HUES6 (cell line): ENCODE data around the gene ZNF488.

Experiments used
- H3K27ac ChIP-seq: 2 replicates; pipeline ENCODE4 v1.7.0; 2013; ENCODE audit warnings: low read depth, mild to moderate bottlenecking, low read length, inconsistent platforms
- H3K27me3 ChIP-seq: 2 replicates; pipeline ENCODE4 v1.6.1; 2013; ENCODE audit warnings: low read length; ENCODE audit not compliant: control insufficient read depth, insufficient read depth
- H3K36me3 ChIP-seq: 2 replicates; pipeline ENCODE4 v1.6.1; 2013; ENCODE audit warnings: low read length; ENCODE audit not compliant: control insufficient read depth, insufficient read depth
- H3K4me1 ChIP-seq: 2 replicates; pipeline ENCODE4 v1.6.1; 2013; ENCODE audit warnings: low read length; ENCODE audit not compliant: control insufficient read depth, insufficient read depth
- H3K4me3 ChIP-seq: 2 replicates; pipeline ENCODE4 v1.5.1; 2013; ENCODE audit warnings: low read depth, low read length
- H3K9ac ChIP-seq: one replicate; pipeline ENCODE4 v1.6.1; 2013; ENCODE audit warnings: mild to moderate bottlenecking, low read length
- H3K9me3 ChIP-seq: 2 replicates; pipeline ENCODE4 v1.6.1; 2013; ENCODE audit warnings: low read depth, low read length; ENCODE audit not compliant: control insufficient read depth, insufficient read depth

ZNF488 gene

GRCh38 chr10:47354165-47354564, 29.9 kb downstream of the ZNF488 start:
- no peak overlapping the region for H3K27ac ChIP-seq
- H3K4me1 ChIP-seq: no peaks in the 10 kb centered on the region
- H3K9ac ChIP-seq: no peak overlapping the region
- no peak overlapping the region for H3K4me3 ChIP-seq
- no peaks in the 10 kb centered on the region for H3K27me3 ChIP-seq
- H3K9me3 ChIP-seq: no peaks in the 10 kb centered on the region
- no peaks in the 10 kb centered on the region for H3K36me3 ChIP-seq

GRCh38 chr10:47353351-47353750, 30.7 kb downstream of the ZNF488 start:
- H3K4me3 ChIP-seq: no peak overlapping the region
- H3K36me3 ChIP-seq: no peaks in the 10 kb centered on the region
- H3K9me3 ChIP-seq: no peaks in the 10 kb centered on the region
- H3K27ac ChIP-seq: no peak overlapping the region
- H3K9ac ChIP-seq: no peak overlapping the region
- H3K4me1 ChIP-seq: no peaks in the 10 kb centered on the region
- no peaks in the 10 kb centered on the region for H3K27me3 ChIP-seq

GRCh38 chr10:47351899-47352815, 31.9 kb downstream of the ZNF488 start:
- Histone ChIP-seq H3K9me3 (no peaks in the 10 kb centered on the region), H3K9ac (no peak overlapping the region), H3K4me3 (no peak overlapping the region), H3K36me3 (no peaks in the 10 kb centered on the region), H3K27ac (no peak overlapping the region), H3K27me3 (no peaks in the 10 kb centered on the region), H3K4me1 (no peaks in the 10 kb centered on the region)

DNA sequence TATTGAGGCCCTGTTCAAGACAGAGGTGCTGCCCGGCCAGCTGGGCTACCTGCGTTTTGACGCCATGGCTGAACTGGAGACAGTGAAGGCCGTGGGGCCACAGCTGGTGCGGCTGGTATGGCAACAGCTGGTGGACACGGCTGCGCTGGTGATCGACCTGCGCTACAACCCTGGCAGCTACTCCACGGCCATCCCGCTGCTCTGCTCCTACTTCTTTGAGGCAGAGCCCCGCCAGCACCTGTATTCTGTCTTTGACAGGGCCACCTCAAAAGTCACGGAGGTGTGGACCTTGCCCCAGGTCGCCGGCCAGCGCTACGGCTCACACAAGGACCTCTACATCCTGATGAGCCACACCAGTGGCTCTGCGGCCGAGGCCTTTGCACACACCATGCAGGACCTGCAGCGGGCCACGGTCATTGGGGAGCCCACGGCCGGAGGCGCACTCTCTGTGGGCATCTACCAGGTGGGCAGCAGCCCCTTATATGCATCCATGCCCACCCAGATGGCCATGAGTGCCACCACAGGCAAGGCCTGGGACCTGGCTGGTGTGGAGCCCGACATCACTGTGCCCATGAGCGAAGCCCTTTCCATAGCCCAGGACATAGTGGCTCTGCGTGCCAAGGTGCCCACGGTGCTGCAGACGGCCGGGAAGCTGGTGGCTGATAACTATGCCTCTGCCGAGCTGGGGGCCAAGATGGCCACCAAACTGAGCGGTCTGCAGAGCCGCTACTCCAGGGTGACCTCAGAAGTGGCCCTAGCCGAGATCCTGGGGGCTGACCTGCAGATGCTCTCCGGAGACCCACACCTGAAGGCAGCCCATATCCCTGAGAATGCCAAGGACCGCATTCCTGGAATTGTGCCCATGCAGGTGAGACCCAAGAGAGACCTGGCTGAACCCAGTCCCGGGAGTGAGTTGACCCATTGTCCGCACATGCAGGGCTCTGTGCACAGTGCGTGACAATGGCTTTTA, 33.1 kb downstream of the ZNF488 start:
- Histone ChIP-seq H3K9ac (no peak overlapping the region), H3K27ac (no peak overlapping the region), H3K27me3 (no peaks in the 10 kb centered on the region), H3K4me1 (no peaks in the 10 kb centered on the region; the same call in 1 of the 2 replicates), H3K36me3 (no peaks in the 10 kb centered on the region), H3K9me3 (no peaks in the 10 kb centered on the region), H3K4me3 (no peak overlapping the region)

- Histone ChIP-seq H3K27ac (no peak overlapping the region), H3K9ac (no peak overlapping the region), H3K9me3 (no peaks in the 10 kb centered on the region), H3K4me1 (no peaks in the 10 kb centered on the region; the same call in 1 of the 2 replicates), H3K4me3 (no peak overlapping the region), H3K27me3 (no peaks in the 10 kb centered on the region), H3K36me3 (no peaks in the 10 kb centered on the region)
Measured at GRCh38 chr10:47349941-47350371, 34.1 kb downstream of the ZNF488 start.

DNA sequence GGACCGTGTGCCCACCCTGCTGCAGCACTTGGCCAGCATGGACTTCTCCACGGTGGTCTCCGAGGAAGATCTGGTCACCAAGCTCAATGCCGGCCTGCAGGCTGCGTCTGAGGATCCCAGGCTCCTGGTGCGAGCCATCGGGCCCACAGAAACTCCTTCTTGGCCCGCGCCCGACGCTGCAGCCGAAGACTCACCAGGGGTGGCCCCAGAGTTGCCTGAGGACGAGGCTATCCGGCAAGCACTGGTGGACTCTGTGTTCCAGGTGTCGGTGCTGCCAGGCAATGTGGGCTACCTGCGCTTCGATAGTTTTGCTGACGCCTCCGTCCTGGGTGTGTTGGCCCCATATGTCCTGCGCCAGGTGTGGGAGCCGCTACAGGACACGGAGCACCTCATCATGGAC, 34.6 kb downstream of the ZNF488 start:
- no peak overlapping the region for H3K27ac ChIP-seq

DNA sequence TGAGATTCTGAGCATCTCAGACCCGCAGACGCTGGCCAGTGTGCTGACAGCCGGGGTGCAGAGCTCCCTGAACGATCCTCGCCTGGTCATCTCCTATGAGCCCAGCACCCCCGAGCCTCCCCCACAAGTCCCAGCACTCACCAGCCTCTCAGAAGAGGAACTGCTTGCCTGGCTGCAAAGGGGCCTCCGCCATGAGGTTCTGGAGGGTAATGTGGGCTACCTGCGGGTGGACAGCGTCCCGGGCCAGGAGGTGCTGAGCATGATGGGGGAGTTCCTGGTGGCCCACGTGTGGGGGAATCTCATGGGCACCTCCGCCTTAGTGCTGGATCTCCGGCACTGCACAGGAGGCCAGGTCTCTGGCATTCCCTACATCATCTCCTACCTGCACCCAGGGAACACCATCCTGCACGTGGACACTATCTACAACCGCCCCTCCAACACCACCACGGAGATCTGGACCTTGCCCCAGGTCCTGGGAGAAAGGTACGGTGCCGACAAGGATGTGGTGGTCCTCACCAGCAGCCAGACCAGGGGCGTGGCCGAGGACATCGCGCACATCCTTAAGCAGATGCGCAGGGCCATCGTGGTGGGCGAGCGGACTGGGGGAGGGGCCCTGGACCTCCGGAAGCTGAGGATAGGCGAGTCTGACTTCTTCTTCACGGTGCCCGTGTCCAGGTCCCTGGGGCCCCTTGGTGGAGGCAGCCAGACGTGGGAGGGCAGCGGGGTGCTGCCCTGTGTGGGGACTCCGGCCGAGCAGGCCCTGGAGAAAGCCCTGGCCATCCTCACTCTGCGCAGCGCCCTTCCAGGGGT, 35.2 kb downstream of the ZNF488 start:
- H3K9ac ChIP-seq: no peak overlapping the region
- H3K9me3 ChIP-seq: no peaks in the 10 kb centered on the region

More for the DNA sequence above, 34.6 kb downstream of the ZNF488 start:
- Histone ChIP-seq H3K4me3 (no peak overlapping the region), H3K4me1 (no peaks in the 10 kb centered on the region; the same call in 1 of the 2 replicates), H3K9me3 (no peaks in the 10 kb centered on the region), H3K36me3 (no peaks in the 10 kb centered on the region), H3K27me3 (no peaks in the 10 kb centered on the region), H3K9ac (no peak overlapping the region)

DNA sequence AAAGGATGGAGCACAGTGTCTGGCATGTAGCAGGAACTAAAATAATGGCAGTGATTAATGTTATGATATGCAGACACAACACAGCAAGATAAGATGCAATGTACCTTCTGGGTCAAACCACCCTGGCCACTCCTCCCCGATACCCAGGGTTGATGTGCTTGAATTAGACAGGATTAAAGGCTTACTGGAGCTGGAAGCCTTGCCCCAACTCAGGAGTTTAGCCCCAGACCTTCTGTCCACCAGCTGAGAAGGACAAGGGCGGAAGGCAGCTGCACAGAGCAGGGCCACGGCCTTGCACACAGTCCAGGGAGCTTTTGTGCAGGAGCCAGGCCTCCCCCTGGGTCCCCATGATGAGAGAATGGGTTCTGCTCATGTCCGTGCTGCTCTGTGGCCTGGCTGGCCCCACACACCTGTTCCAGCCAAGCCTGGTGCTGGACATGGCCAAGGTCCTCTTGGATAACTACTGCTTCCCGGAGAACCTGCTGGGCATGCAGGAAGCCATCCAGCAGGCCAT, 35.9 kb downstream of the ZNF488 start, which contains the start of gene RBP3:
RBP3 (plus strand) TSS at position 226 of the 514 bp plus-strand sequence; CDS start at position 348, 122 bp downstream.
- Histone ChIP-seq H3K4me3 (no peak within 1 kb of the TSS), H3K9ac (no peak within 1 kb of the TSS), H3K27me3 (no peaks in the 10 kb centered on the region), H3K36me3 (no peaks in the 10 kb centered on the region), H3K4me1 (no peaks in the 10 kb centered on the region; the same call in 1 of the 2 replicates), H3K27ac (no peak within 1 kb of the TSS), H3K9me3 (no peaks in the 10 kb centered on the region)

More for the DNA sequence above, 35.2 kb downstream of the ZNF488 start:
- Histone ChIP-seq H3K4me1 (no peaks in the 10 kb centered on the region; the same call in 1 of the 2 replicates), H3K36me3 (no peaks in the 10 kb centered on the region), H3K27ac (no peak overlapping the region), H3K27me3 (no peaks in the 10 kb centered on the region), H3K4me3 (no peak overlapping the region)

DNA sequence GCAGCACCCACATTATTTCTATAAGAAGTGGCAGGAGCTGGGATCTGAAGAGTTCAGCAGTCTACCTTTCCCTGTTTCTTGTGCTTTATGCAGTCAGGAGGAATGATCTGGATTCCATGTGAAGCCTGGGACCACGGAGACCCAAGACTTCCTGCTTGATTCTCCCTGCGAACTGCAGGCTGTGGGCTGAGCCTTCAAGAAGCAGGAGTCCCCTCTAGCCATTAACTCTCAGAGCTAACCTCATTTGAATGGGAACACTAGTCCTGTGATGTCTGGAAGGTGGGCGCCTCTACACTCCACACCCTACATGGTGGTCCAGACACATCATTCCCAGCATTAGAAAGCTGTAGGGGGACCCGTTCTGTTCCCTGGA, 36.8 kb downstream of the ZNF488 start:
- H3K27ac ChIP-seq: no peak overlapping the region
- H3K4me3 ChIP-seq: no peak overlapping the region

More for the DNA sequence above, 36.8 kb downstream of the ZNF488 start:
- peaks cover 5% of the 10 kb centered on the region for H3K4me1 ChIP-seq
- no peaks in the 10 kb centered on the region for H3K36me3 ChIP-seq
- H3K27me3 ChIP-seq: no peaks in the 10 kb centered on the region
- no peak overlapping the region for H3K9ac ChIP-seq
- H3K9me3 ChIP-seq: no peaks in the 10 kb centered on the region
